ENCODE measurements around the gene BCAN. TPM values are rescaled to one million over a fixed set of nuclear protein-coding genes. Genes with fewer than 3 reads are reported as not detected.

Gene BCAN, protein sequence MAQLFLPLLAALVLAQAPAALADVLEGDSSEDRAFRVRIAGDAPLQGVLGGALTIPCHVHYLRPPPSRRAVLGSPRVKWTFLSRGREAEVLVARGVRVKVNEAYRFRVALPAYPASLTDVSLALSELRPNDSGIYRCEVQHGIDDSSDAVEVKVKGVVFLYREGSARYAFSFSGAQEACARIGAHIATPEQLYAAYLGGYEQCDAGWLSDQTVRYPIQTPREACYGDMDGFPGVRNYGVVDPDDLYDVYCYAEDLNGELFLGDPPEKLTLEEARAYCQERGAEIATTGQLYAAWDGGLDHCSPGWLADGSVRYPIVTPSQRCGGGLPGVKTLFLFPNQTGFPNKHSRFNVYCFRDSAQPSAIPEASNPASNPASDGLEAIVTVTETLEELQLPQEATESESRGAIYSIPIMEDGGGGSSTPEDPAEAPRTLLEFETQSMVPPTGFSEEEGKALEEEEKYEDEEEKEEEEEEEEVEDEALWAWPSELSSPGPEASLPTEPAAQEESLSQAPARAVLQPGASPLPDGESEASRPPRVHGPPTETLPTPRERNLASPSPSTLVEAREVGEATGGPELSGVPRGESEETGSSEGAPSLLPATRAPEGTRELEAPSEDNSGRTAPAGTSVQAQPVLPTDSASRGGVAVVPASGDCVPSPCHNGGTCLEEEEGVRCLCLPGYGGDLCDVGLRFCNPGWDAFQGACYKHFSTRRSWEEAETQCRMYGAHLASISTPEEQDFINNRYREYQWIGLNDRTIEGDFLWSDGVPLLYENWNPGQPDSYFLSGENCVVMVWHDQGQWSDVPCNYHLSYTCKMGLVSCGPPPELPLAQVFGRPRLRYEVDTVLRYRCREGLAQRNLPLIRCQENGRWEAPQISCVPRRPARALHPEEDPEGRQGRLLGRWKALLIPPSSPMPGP
- polyA plus RNA-seq (2011; rRNA removed) (0.12 TPM in 1 of 2 replicates, not detected in the other), polyA plus RNA-seq (2017; fragmentation: RNase III; extraction: RNeasy Plus Mini Kit Qiagen cat#74134 plus additional on column Dnase treatment) (not detected in 3 replicates), polyA minus RNA-seq (2011; rRNA and poly(A)+ RNA removed) (not detected in 2 replicates)
- polyA plus RNA-seq (2012; cell fraction: cytosol; rRNA removed): 0.03 TPM in 1 of 2 replicates, not detected in the other
- polyA plus RNA-seq (2012; cell fraction: nucleus; rRNA removed): 0.07 and 0.18 TPM in 2 replicates

DNA sequence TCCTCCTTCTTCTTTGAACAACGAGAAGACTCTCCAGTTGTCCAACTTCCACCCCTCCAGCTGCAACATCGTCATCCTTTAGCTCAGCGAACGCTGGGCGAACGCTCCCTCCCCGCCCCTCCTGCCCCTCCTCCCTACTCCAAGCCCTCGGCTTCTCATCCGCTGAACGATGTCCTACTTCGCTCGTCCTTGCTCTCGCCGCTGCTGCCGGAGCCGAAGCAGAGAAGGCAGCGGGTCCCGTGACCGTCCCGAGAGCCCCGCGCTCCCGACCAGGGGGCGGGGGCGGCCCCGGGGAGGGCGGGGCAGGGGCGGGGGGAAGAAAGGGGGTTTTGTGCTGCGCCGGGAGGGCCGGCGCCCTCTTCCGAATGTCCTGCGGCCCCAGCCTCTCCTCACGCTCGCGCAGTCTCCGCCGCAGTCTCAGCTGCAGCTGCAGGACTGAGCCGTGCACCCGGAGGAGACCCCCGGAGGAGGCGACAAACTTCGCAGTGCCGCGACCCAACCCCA lies at the start of gene BCAN:
Gene BCAN, plus strand, starts transcription at position 357 of the 504 bp plus-strand sequence. CDS start 3,938 bp downstream, outside the sequence.
- ChIA-PET CTCF (interaction anchor here (1.3 to 17.8 kb wide), 6 partner anchors 11 to 84 kb away, joined by 3 to 323 read pairs (median 6); partner anchors contain the start of genes HAPLN2 and NES), POLR2A (no interaction called here)

DNA sequence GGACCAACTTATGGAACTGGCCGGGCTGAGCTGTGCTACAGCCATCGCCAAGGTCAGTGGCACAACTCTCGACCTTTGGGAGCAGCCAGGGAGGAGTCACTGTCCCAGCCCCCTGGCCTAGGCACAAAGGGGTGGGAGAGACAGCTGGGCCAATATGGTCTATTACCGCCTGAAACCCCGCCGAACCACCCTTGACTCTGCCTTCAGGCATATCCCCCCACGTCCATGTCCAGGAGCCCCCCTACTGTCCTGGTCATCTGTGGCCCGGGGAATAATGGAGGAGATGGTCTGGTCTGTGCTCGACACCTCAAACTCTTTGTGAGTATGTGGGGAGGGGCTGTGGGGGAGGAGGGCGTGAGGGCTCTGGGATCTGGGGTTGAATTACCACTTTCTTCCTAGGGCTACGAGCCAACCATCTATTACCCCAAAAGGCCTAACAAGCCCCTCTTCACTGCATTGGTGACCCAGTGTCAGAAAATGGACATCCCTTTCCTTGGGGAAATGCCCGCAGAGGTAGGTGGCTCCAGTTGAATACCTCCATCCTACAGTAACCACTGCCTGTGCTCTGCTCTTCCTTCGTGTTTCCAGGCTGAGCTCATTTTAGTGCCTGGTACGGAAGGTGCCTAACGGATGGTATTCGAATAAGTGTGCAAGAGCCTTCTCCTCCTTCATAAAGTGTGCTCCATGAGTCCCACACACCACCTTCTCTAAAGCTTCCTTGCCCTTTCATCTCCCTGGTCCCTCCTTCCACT lies 49.6 kb upstream of the BCAN start:
- WGBS (ENCODE audit: missing lambda C conversion rate): 47% methylated on average over 13 of the region's 16 CpGs
- no peak for TF ChIP-seq ZNF302 (CRISPR knock-in tag; IDR thresholded peaks at IDR 0.05)
- peak; percentile 80; the same call in 1 of the 2 replicates for TF ChIP-seq POLR2AphosphoS2 (conservative IDR thresholded peaks at IDR 0.05; ENCODE audit: low read length)
- TF ChIP-seq NR3C1 (IDR thresholded peaks at IDR 0.05): no peak
- TF ChIP-seq HOXB5 (CRISPR knock-in tag; IDR thresholded peaks at IDR 0.05): no peak
- TF ChIP-seq TP53 (CRISPR knock-in tag; IDR thresholded peaks at IDR 0.05): peak; percentile 67; the same call in 1 of the 2 replicates
- ATAC-seq (peak; percentile 14 to 18), DNase-seq (ENCODE audit: low read depth in 1 of 2, low spot score in 1 of 2) (no peak), FAIRE-seq (no peak)
- ChIA-PET POLR2A (interaction anchor here (0.6 to 2.5 kb wide), 8 partner anchors 9 to 135 kb away, joined by 3 to 18 read pairs (median 6); partner anchors contain the start of genes GPATCH4 and MEF2D), CTCF (interaction anchor here (0.6 to 12.5 kb wide), 15 partner anchors 8 to 207 kb away, joined by 3 to 135 read pairs (median 6); partner anchors contain the start of gene MEF2D)
- Histone ChIP-seq H3K4me3 (peak overlapping the region; percentile 72), H3K4me1 (peaks cover 10% of the 10 kb centered on the region; the same call in 2 of the 3 replicates), H3K27ac (peak overlapping the region; percentile 94 to 98), H3K4me2 (peak overlapping the region; percentile 87), H3K9me3 (no peaks in the 10 kb centered on the region)

More for the DNA sequence above, at the start of gene BCAN:
- Histone ChIP-seq H3K4me2 (no peak within 1 kb of the TSS), H3K4me3 (no peak within 1 kb of the TSS), H3K4me1 (no peaks in the 10 kb centered on the region), H3K27ac (no peak within 1 kb of the TSS), H3K9me3 (no peaks in the 10 kb centered on the region)
- TF ChIP-seq, protein P1, sequence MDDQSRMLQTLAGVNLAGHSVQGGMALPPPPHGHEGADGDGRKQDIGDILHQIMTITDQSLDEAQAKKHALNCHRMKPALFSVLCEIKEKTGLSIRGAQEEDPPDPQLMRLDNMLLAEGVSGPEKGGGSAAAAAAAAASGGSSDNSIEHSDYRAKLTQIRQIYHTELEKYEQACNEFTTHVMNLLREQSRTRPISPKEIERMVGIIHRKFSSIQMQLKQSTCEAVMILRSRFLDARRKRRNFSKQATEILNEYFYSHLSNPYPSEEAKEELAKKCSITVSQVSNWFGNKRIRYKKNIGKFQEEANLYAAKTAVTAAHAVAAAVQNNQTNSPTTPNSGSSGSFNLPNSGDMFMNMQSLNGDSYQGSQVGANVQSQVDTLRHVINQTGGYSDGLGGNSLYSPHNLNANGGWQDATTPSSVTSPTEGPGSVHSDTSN (IDR thresholded peaks at IDR 0.05): no peak
- no peak for TF ChIP-seq CHD2 (IDR thresholded peaks at IDR 0.05; ENCODE audit: low read length, partially characterized antibody)
- no peak for TF ChIP-seq SREBF2 (IDR thresholded peaks at IDR 0.05)
- TF ChIP-seq NFE2L2 (conservative IDR thresholded peaks at IDR 0.05; ENCODE audit: low read length): no peak
- no peak for DNase-seq (ENCODE audit: low read depth in 1 of 2, low spot score in 1 of 2)
- FAIRE-seq: no peak
- ATAC-seq: no peak
- 95% methylated on average over 31 of the region's 46 CpGs for WGBS (ENCODE audit: missing lambda C conversion rate)

DNA sequence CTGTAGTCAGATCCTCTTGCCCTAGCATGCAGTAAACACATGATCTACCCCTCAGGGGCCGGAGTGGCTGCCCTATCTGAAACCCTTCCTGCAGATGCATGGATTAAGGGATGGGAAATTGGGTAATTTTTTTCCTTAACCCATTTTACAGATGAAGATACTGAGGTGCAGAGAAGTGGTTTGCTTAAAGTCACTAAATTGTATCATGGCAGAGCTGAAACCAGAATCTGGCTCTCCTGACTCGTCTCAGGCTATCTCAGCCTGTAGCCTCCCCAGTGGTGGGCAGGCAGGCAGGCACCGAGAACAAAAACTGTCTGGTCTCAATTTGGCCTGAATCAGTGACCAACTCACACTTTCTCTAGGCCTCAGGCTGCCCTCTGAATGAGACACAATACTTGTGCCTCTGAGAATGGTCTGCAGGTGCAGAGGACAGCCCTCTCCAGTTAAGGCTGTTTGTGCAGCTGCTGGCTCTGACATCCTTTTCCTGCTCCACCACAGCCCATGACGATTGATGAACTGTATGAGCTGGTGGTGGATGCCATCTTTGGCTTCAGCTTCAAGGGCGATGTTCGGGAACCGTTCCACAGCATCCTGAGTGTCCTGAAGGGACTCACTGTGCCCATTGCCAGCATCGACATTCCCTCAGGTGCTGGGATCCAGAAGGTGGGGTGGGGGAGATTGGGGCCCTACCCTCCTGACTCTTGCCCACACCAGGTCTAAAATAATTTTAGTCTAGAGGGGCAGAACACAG lies 48.8 kb upstream of the BCAN start:
- CTCF ChIA-PET: interaction anchor here (1.0 to 12.5 kb wide), 14 partner anchors 11 to 208 kb away, joined by 3 to 135 read pairs (median 6); partner anchors contain the start of gene MEF2D
- 87% methylated on average over 8 of the region's 8 CpGs for WGBS (ENCODE audit: missing lambda C conversion rate)
- DNase-seq (ENCODE audit: low read depth in 1 of 2, low spot score in 1 of 2) (no peak), FAIRE-seq (no peak), ATAC-seq (no peak; a peak in 1 of 6 replicates)
- Histone ChIP-seq H3K9me3 (no peaks in the 10 kb centered on the region), H3K27ac (peak overlapping the region in 1 of 2 experiments; percentile 98; a peak in 2 of 6 replicates), H3K4me3 (no peak overlapping the region), H3K4me2 (peak overlapping the region; percentile 87), H3K4me1 (peaks cover 6% of the 10 kb centered on the region; the same call in 2 of the 3 replicates)
- POLR2A ChIA-PET: interaction anchor here (1.0 to 2.5 kb wide), 3 partner anchors 21 to 136 kb away, joined by 4 to 18 read pairs (median 5); no protein-coding TSS in a partner anchor
- TF ChIP-seq, protein P2, sequence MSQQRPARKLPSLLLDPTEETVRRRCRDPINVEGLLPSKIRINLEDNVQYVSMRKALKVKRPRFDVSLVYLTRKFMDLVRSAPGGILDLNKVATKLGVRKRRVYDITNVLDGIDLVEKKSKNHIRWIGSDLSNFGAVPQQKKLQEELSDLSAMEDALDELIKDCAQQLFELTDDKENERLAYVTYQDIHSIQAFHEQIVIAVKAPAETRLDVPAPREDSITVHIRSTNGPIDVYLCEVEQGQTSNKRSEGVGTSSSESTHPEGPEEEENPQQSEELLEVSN (IDR thresholded peaks at IDR 0.05; ENCODE audit: borderline replicate concordance, low read depth): no peak
- TF ChIP-seq ZSCAN20 (CRISPR knock-in tag; IDR thresholded peaks at IDR 0.05) (no peak), RARB (CRISPR knock-in tag; IDR thresholded peaks at IDR 0.05) (no peak), HDAC2 (IDR thresholded peaks at IDR 0.05) (no peak; the same call in 1 of the 2 replicates), CHD4 (IDR thresholded peaks at IDR 0.05; ENCODE audit: borderline replicate concordance) (peak; percentile 85; the same call in 1 of the 2 replicates), KDM1A (IDR thresholded peaks at IDR 0.05; ENCODE audit: low read depth) (peak; percentile 92)
- TF ChIP-seq, protein P3, sequence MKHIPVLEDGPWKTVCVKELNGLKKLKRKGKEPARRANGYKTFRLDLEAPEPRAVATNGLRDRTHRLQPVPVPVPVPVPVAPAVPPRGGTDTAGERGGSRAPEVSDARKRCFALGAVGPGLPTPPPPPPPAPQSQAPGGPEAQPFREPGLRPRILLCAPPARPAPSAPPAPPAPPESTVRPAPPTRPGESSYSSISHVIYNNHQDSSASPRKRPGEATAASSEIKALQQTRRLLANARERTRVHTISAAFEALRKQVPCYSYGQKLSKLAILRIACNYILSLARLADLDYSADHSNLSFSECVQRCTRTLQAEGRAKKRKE (CRISPR knock-in tag; IDR thresholded peaks at IDR 0.05; ENCODE audit: low read depth): 0 out of 2 replicates have a peak, but pooled peaks have one; percentile 7
- TF ChIP-seq, protein P4, sequence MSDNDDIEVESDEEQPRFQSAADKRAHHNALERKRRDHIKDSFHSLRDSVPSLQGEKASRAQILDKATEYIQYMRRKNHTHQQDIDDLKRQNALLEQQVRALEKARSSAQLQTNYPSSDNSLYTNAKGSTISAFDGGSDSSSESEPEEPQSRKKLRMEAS (IDR thresholded peaks at IDR 0.05): 0 out of 2 replicates have a peak, but pooled peaks have one; percentile 3

Measured in A549 (cell line).